GM12878 (cell line): ENCODE results near the gene THOC1. TPM values are rescaled to one million over a fixed set of nuclear protein-coding genes. Genes with fewer than 3 reads are reported as not detected.

Source experiments
- ATAC-seq: fragments of 200-7000 bp; cut with Tn5 transposase; 3 replicates; pipeline ENCODE4 v1.9.1; 2020; ENCODE audit warnings: mild to moderate bottlenecking, moderate library complexity
- BruUV-seq: library from RNA; stranded (reverse); fragments of 400-500 nt; replicated peaks from 2 replicates; lab custom pipeline; 2021; lab: Mats Ljungman, UMichigan
- CTCF ChIA-PET: fragments of 300-600 bp; sonication (Branson Sonifier 250); formaldehyde crosslinking; extraction: SDS; loops from one replicate; lab custom pipeline; 2021; ENCODE audit warnings: inconsistent platforms; lab: Yijun Ruan, JAX
- POLR2A ChIA-PET: fragments of 350-600 bp; formaldehyde crosslinking; extraction: SDS; loops from one replicate; lab custom pipeline; 2021; ENCODE audit warnings: inconsistent platforms; lab: Charles Lee
- RAD21 ChIA-PET: fragments of 300-600 bp; sonication (Branson Sonifier 250); formaldehyde crosslinking; loops from one replicate; lab custom pipeline; 2023; ENCODE audit warnings: antibody characterized with exemption; ENCODE audit not compliant: unreplicated experiment; lab: Charles Lee
- SMC1A ChIA-PET: fragments of 300-600 bp; sonication (Branson Sonifier 250); formaldehyde crosslinking; loops from one replicate; lab custom pipeline; 2023; ENCODE audit not compliant: unreplicated experiment, uncharacterized antibody; lab: Charles Lee
- DNase-seq: peaks from one replicate; pipeline ENCODE4 v3.0.0-alpha.2; 2011; ENCODE audit warnings: low read depth, low spot score
- FAIRE-seq: peaks from 3 replicates; lab custom pipeline; 2011; peaks lifted over from hg19 to GRCh38; lab: Jason Lieb, UNC
- H2AFZ ChIP-seq: 2 replicates; pipeline ENCODE4 v1.6.0; 2011; ENCODE audit warnings: low read depth, low read length, control low read depth; ENCODE audit not compliant: control insufficient read depth
- H3K27ac ChIP-seq: 2 replicates; pipeline ENCODE4 v1.5.1; 2011; ENCODE audit warnings: control low read depth; ENCODE audit not compliant: control insufficient read depth, insufficient read depth
- H3K27me3 ChIP-seq, 2 experiments: replicated peaks in 1 of 2; 2 replicates each; pipeline versions ENCODE4 v1.6.0 to v1.6.1; 2011; ENCODE audit warnings: low read length in 1 of 2; ENCODE audit not compliant: control insufficient read depth in 2 of 2, insufficient read depth in 2 of 2
- H3K36me3 ChIP-seq, 2 experiments: 2 replicates each; pipeline ENCODE4 v1.5.1; 2011; ENCODE audit warnings: low read length in 1 of 2; ENCODE audit not compliant: control insufficient read depth in 2 of 2, insufficient read depth in 2 of 2
- H3K4me1 ChIP-seq: 2 replicates; pipeline ENCODE4 v1.6.1; 2011; ENCODE audit warnings: mild to moderate bottlenecking, low read length, moderate library complexity, mixed read lengths; ENCODE audit not compliant: control insufficient read depth, insufficient read depth
- H3K4me2 ChIP-seq: 2 replicates; pipeline ENCODE4 v1.6.0; 2011; ENCODE audit warnings: control low read depth; ENCODE audit not compliant: control insufficient read depth, insufficient read depth
- H3K4me3 ChIP-seq: fragments of 200-600 bp; sonication (generic); 2 replicates; pipeline ENCODE4 v1.5.1; 2016
- H3K79me2 ChIP-seq: 2 replicates; pipeline ENCODE4 v1.6.0; 2011; ENCODE audit warnings: low read length; ENCODE audit not compliant: control insufficient read depth, insufficient read depth
- H3K9ac ChIP-seq: 2 replicates; pipeline ENCODE4 v1.8.0; 2011; ENCODE audit warnings: low read length, control low read depth, mixed read lengths; ENCODE audit not compliant: control insufficient read depth, insufficient read depth
- H3K9me3 ChIP-seq: replicated peaks from 3 replicates; pipeline ENCODE4 v1.5.1; 2011; ENCODE audit warnings: mild to moderate bottlenecking, low read length; ENCODE audit not compliant: control insufficient read depth, insufficient read depth
- H4K20me1 ChIP-seq: 2 replicates; pipeline ENCODE4 v1.6.0; 2011; ENCODE audit not compliant: control insufficient read depth, insufficient read depth
- E4F1 ChIP-seq: fragments of 450-650 bp; IDR thresholded peaks from 2 replicates; pipeline ENCODE4 v1.6.1; 2018; ENCODE audit warnings: borderline replicate concordance, mild to moderate bottlenecking; ENCODE audit not compliant: partially characterized antibody
- EP300 ChIP-seq, 2 experiments: fragments of 150-350 bp in 1 of 2; IDR thresholded peaks; 2 replicates each; pipeline ENCODE4 v1.6.1; 2011 to 2012; ENCODE audit warnings: low read depth in 2 of 2, low read length in 2 of 2, borderline replicate concordance in 1 of 2, improper control_type of control experiment in 1 of 2, inconsistent platforms in 1 of 2; ENCODE audit not compliant: control insufficient read depth in 1 of 2
- IRF5 ChIP-seq: fragments of 450-650 bp; IDR thresholded peaks from 2 replicates; pipeline ENCODE4 v1.6.1; 2017; ENCODE audit warnings: borderline replicate concordance
- MLLT1 ChIP-seq: fragments of 450-650 bp; IDR thresholded peaks from 2 replicates; pipeline ENCODE4 v1.6.1; 2016; ENCODE audit warnings: mild to moderate bottlenecking
- MTA3 ChIP-seq: IDR thresholded peaks from 2 replicates; pipeline ENCODE4 v1.6.1; 2012; ENCODE audit warnings: low read length, inconsistent platforms, borderline replicate concordance
- NR2C2 ChIP-seq: IDR thresholded peaks from 2 replicates; pipeline ENCODE4 v1.6.1; 2011; ENCODE audit warnings: borderline replicate concordance, low read depth; ENCODE audit not compliant: control insufficient read depth, insufficient read length
- RELA ChIP-seq: fragments of 450-650 bp; IDR thresholded peaks from 2 replicates; pipeline ENCODE4 v1.8.0; 2014; ENCODE audit warnings: borderline replicate concordance; ENCODE audit not compliant: partially characterized antibody
- ZBTB40 ChIP-seq: fragments of 450-650 bp; IDR thresholded peaks from 2 replicates; pipeline ENCODE4 v1.6.1; 2016; ENCODE audit warnings: mild to moderate bottlenecking, moderate library complexity, borderline replicate concordance
- WGBS: methylation state at CpG from one replicate; pipeline ENCODE4 v1.1.6; 2016; ENCODE audit warnings: low lambda C conversion rate; ENCODE audit not compliant: insufficient replicate concordance, insufficient coverage; ENCODE audit errors: missing lambda C conversion rate; 5-methylcytosine and 5-hydroxymethylcytosine counted together
- in situ Hi-C: fragments of 300-500 bp; cut with MboI; formaldehyde crosslinking; loops from 9 replicates; pipeline ENCODE4 v1.14.3; 2018; ENCODE audit warnings: mixed read lengths
- intact Hi-C: fragments of 100-400 bp; cut with micrococcal nuclease; formaldehyde crosslinking; loops from one replicate; pipeline ENCODE4 v1.14.2; 2022; ENCODE audit not compliant: unreplicated experiment
- polyA plus RNA-seq, 11 experiments: library from polyadenylated mRNA; depleted of rRNA in 4 of 11; unstranded in 6 of 11; stranded (reverse) in 5 of 11; fragments of >200 nt; fragmentation: Nextera tagmentation in 4 of 11; fragmentation: Illumina TruSeq in 1 of 11; extraction: Ambion mirVana in 4 of 11; extraction: Trizol in 1 of 11; gene quantifications; 1 replicate in 1 of 11; 2 replicates in 10 of 11; pipeline versions ENCODE4 v1.2.1 to v1.2.3, GENCODE V29; 2011 to 2016; ENCODE audit warnings: inconsistent platforms in 2 of 11, missing spikeins in 2 of 11, low read depth in 1 of 11
- total RNA-seq, 4 experiments: library from RNA; depleted of rRNA in 3 of 4; stranded (reverse); fragments of >200 nt in 3 of 4; fragmentation: Illumina TruSeq in 1 of 4; extraction: Trizol in 1 of 4; gene quantifications; 2 replicates each; pipeline versions ENCODE4 v1.2.1 to v1.2.3, GENCODE V29; 2013 to 2021

THOC1 gene
- total and polyA plus RNA-seq, 10 of the 15 experiments (the other 5 are each of a cell fraction or from before 2014, with no cell fraction given), result 32.8 to 99.8 (median 49.0) TPM

- Histone ChIP-seq H3K9me3 (no peaks in the 10 kb centered on the region), H3K4me3 (no peak overlapping the region), H2AFZ (no peak overlapping the region), H3K27me3 (no peaks in the 10 kb centered on the region), H3K4me2 (no peak overlapping the region), H3K9ac (no peak overlapping the region), H4K20me1 (no peaks in the 10 kb centered on the region), H3K4me1 (no peaks in the 10 kb centered on the region), H3K36me3 (no peaks in the 10 kb centered on the region), H3K27ac (no peak overlapping the region), H3K79me2 (no peaks in the 10 kb centered on the region)
- DNase-seq, result no peak
- intact Hi-C loops, result no loop called here
- ChIA-PET RAD21 (no interaction called here), CTCF (no interaction called here), POLR2A (no interaction called here), SMC1A (no interaction called here)
- WGBS, result 0% methylated on average over 1 of the region's 1 CpG
- in situ Hi-C loops, result no loop called here
- no peak for FAIRE-seq
- TF ChIP-seq E4F1, result no peak
- TF ChIP-seq MTA3, result no peak
- TF ChIP-seq ZBTB40, result peak; percentile 69
- no peak for TF ChIP-seq MLLT1
- no peak for TF ChIP-seq RELA
- TF ChIP-seq NR2C2, result no peak
- TF ChIP-seq EP300 (IDR thresholded peaks at IDR 0.05; ENCODE audit: borderline replicate concordance in 1 of 2, control insufficient read depth in 1 of 2, low read depth in 2 of 2, low read length in 2 of 2), result no peak
- TF ChIP-seq IRF5, result no peak
- ATAC-seq, result no peak
- no TSS peak for BruUV-seq
Observed at GRCh38 chr18:303011-303410, 35.2 kb upstream of the THOC1 start.
